GM12892 (cell line): Measurements from ENCODE around the gene EGLN2.
A peak's percentile ranks its signal among the peaks of the same experiment; 100 is the strongest.
"Not testable (repeated sequence)": the region's sequence is repeated elsewhere in the genome, so short reads cannot be mapped to it uniquely, and the experiment has no call there.

Experiments used
- DNase-seq: peaks from one replicate; pipeline ENCODE4 v3.0.0; 2011; ENCODE audit not compliant: insufficient read length
- FAIRE-seq: peaks from 2 replicates; lab custom pipeline; 2011; peaks lifted over from hg19 to GRCh38; lab: Jason Lieb, UNC
- POLR2A ChIP-seq: IDR thresholded peaks from 2 replicates; pipeline ENCODE4 v1.6.1; 2011; ENCODE audit warnings: low read depth, low read length, control low read depth
- POLR2AphosphoS5 ChIP-seq: IDR thresholded peaks from 2 replicates; pipeline ENCODE4 v1.6.1; 2011; ENCODE audit warnings: low read depth, low read length, control low read depth
- TAF1 ChIP-seq: IDR thresholded peaks from 2 replicates; pipeline ENCODE4 v1.6.1; 2011; ENCODE audit warnings: low read depth, mild to moderate bottlenecking, control low read depth, low read length, borderline replicate concordance

Gene EGLN2

DNA sequence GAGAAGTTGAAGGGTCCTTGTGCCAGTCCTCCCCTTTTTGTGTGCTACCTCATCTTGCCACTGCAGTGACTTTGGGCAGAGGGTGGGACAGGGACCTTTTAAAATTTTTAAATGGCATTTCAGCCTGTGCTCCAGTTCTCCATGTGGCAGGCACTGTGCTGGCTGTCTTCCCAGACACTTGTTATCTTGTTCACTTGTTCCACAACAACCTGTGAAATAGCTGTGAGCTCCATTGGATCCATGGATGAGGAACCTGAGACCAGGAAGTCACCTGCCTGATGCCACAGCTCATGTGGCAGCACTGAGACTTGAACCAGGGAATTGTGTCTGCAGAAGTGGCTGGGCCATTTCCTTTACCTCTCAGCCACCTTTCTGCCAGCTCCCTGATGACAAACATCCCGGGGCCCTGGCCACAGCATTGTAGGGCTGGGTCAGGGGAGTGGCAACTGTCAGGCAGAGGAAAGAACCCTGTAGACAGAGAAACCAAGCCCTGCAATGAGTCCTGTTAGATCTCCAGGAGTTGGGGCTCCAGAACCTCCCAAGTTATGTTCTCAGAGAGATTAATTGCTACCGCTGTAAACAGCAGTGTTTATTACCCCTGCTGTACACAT is 6.4 kb downstream of the EGLN2 start:
- FAIRE-seq (no peak), DNase-seq (no peak)
- TF ChIP-seq TAF1: no peak
- TF ChIP-seq POLR2AphosphoS5: no peak
- TF ChIP-seq POLR2A: no peak

DNA sequence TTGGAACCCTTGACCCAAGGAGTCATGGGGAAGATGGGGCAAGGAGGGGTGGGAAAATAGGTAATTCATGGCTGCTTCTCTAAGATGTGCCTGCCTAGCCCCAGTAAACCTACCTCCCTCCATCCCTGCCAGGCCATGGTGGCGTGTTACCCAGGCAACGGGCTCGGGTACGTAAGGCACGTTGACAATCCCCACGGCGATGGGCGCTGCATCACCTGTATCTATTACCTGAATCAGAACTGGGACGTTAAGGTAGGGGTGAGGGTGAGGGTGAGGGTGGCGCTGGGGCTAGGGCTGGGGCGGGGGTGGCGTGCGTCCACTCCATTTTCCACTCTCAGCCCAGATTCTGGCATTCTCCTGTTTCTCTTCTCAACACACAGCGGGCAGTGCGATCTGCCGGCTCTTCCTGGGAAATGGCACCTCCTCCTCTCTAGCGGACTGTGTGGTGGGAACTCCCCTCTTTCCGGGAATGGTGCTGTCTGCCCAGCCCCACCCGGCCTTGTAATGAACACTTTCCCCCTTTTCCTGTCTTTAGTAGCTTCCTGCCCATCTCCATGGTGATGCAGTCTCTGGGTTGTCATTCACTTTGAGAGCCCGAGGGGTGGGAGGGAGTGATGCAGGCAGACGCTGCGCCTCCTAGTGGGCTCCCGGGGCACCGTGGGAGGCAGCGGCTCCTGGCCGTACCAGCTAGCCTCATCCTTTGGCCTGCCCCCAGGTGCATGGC is 7.6 kb downstream of the EGLN2 start:
- TF ChIP-seq TAF1 (no peak), POLR2A (0 out of 2 replicates have a peak, but pooled peaks have one; percentile 17), POLR2AphosphoS5 (no peak)
- peak; percentile 67 for FAIRE-seq
- DNase-seq: peak; percentile 88

DNA sequence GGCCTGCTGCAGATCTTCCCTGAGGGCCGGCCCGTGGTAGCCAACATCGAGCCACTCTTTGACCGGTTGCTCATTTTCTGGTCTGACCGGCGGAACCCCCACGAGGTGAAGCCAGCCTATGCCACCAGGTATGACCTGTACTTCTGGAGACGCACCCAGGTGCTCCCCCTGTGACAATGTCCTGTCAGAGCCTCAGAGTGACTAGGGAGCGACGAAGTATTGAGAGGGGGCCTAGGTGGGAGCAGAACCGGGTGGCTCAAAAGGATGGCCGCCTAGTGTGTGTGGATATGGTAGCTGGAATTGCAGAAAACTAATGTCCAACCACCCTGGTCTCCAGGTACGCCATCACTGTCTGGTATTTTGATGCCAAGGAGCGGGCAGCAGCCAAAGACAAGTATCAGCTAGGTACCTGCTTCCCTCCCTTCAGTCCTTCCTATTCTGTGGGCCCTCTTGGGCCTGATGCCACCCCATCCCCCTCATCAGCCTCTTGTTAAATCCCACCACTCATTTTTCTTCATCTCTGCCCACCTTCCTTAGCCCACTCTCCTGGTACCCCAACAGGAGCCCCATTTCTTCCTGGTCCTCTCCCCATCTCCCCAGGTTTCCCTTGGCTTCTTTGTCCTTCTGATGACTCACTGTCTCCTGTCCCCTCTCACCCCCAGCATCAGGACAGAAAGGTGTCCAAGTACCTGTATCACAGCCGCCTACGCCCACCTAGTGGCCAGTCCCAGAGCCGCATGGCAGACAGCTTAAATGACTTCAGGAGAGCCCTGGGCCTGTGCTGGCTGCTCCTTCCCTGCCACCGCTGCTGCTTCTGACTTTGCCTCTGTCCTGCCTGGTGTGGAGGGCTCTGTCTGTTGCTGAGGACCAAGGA is 8.4 kb downstream of the EGLN2 start:
- DNase-seq (no peak), FAIRE-seq (no peak)
- no peak for TF ChIP-seq POLR2AphosphoS5

DNA sequence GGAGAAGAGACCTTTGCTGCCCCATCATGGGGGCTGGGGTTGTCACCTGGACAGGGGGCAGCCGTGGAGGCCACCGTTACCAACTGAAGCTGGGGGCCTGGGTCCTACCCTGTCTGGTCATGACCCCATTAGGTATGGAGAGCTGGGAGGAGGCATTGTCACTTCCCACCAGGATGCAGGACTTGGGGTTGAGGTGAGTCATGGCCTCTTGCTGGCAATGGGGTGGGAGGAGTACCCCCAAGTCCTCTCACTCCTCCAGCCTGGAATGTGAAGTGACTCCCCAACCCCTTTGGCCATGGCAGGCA is 9.0 kb downstream of the EGLN2 start:
- FAIRE-seq (no peak), DNase-seq (no peak)
- TF ChIP-seq POLR2AphosphoS5 (no peak), TAF1 (no peak), POLR2A (no peak)

DNA sequence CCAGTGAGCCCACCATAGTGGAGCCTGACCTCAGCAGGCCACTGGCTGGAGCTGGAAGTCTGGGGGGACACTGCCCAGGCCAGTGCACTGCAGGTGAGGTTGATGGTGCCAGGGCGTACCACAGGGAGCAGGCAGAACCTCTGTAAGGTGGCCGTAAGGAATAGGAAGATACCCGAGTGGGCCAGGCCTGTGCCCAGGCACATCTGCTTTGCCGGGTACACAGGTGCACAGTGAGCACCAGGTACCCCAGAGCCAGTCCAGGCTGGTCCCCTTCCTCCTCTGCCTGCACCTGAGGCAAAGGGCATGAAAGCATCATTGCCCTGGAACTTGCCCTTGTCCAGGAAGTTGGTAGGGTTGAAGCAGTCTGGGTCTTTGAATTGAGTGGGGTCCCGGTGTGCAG is 9.5 kb downstream of the EGLN2 start:
- TF ChIP-seq TAF1: no peak
- TF ChIP-seq POLR2A: no peak; the same call in 1 of the 2 replicates
- TF ChIP-seq POLR2AphosphoS5: peak; percentile 45; the same call in 1 of the 2 replicates
- DNase-seq (no peak), FAIRE-seq (no peak)

DNA sequence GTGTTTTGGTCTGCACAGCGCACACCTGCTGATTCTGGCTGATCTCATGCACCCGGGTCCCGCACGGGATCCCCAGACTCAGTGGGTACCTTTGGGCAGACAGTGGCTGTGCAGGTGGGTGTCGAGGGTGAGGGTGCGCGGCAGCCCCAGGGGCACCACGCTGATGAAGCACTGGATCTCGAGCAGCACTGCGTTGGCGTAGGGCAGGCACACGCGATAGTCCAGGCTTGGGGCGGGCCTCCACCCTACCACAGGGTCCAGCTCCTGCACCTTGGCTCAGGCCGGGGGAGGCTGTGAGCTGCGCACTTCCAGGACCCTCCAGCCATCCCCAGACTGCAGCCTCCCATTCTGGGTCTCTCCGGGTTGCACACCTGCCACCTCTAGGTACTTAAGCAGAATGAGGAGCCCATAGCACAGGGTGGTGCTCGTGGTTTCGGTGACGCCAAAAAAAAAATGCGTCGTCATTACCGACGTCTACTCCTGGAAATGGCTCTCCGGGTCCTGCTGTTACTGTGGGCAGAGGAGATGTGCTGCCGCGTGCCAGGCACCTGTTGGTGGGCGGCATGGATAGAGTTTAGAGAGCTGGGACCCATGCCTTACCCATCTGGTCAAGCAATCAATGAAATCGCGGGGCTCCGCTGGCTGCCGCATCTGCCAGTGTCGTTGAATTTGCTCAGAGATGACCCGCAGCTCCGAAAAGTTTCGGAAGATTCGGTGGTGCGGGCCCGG is 10.5 kb downstream of the EGLN2 start:
- TF ChIP-seq POLR2A (peak; percentile 61; the same call in 1 of the 2 replicates), TAF1 (no peak), POLR2AphosphoS5 (peak; percentile 59; the same call in 1 of the 2 replicates)
- DNase-seq (no peak), FAIRE-seq (no peak)

DNA sequence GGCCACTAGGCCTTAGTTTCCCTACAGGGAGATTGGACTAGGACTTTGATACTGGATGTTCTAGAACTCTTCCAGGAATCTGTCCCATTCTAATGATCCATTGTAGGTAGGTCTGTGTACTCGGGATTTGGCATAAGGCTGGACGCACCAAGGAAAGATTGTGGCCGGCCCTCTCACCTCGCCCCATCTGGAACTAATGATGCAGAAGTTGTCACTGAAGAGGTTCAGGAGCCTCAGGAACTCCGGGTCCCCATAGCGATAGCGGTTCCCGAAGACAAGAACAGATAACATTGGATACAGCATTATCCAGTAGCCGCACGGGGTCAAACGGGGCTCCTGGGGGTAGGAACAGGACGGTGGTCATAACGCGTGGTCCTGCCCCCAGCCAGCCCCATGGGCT is 11.2 kb downstream of the EGLN2 start:
- peak; percentile 54 for FAIRE-seq
- TF ChIP-seq POLR2A: no peak
- TF ChIP-seq TAF1: no peak
- no peak for TF ChIP-seq POLR2AphosphoS5

DNA sequence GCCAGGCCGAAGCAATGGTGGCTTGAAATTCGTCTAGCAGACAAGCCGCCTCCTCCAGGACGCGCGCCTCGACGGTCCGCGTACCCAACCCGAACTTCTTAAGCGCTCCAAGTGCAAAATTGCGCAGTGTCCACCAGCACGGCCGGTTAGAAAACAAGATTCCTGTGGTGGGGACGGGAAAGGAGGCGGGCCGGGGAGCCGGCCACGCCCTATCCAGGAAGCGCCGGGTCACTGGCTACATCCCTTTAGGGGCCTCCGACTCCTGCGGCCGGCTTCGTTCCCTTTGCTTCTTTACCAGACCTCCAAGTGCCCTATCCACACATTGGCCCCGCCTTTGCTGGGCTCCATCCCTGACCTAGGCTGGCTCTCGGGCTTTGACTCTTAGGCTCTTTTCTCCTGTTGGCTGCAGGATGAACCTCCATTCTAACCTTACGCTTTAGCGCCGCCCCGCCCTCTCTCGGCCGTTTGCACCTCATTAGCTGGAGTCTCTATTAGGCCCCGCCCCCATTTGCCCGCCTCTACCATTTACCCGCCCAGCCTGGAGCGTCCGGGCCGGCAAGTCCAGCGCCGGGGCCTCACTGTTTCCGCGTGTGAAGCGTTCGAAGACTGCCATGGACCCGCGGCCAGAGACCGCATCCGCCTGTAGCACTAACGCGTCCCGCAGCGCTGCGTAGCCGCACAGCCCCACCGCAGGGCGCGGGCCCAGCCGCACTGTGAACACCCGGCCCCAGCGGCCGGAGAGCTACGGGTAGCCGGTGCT is 11.8 kb downstream of the EGLN2 start:
- not testable (repeated sequence) for DNase-seq
- FAIRE-seq: peak; percentile 77

More for the DNA sequence above, 11.2 kb downstream of the EGLN2 start:
- no peak for DNase-seq

DNA sequence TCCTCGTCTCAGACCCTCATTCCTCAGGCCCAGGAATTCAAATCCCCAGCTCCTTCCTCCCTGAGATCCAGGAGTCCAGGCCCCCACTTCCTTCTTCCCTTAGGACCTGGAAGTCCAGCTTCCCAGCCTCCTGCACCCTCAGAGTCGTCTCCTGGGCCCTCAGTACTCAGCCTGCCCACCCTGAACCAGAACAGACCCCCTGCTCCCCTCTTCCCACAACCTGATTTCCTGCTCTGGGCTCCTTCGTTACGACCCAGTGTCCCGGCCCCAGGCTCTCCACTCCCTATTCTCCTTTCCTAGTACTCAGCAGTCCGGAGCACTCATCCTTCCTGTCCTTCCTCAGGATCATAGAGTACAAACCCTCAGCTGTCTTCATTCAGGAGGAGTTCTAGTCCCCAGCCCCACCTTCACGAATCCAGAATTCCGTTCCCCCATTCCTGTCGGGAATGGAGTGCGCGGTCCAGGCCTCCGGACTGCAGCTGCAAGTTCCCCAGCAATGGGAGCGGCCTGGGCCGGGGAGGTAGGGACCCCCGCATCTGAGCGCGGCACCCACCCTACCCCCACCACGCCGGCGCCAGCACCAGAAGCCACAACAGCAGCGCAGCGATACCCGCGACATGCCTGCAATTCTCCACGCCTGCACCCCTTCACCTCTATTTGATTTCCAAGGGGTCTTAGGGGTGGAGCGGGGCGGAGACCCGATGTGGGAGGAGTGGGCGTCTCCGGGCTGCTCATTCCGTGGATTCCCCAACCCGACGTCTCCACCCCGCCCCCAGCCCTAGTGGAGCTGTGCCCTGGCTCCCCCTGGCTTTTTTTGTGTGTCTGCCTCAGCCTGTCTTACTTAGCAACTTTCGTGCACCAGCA is 12.7 kb downstream of the EGLN2 start:
- FAIRE-seq (no peak), DNase-seq (no peak)
- TF ChIP-seq TAF1 (no peak), POLR2AphosphoS5 (no peak), POLR2A (no peak)

DNA sequence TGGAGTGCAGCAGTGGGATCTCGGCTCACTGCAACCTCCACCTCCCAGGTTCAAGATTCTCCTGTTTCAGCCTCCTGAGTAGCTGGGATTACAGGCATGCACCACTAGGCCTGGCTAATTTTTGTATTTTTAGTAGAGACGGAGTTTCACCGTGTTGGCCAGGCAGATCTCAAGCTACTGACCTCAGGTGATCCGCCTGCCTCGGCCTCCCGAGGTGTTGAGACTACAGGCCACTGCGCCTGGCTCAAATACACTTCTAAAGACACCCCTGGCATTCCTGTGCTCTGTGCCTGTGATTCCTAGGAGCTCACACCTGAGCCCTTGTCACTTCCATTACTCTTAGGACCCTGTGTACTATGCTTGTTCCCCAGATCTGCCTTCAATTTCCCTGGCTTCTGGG is 13.6 kb downstream of the EGLN2 start:
- not testable (repeated sequence) for DNase-seq, FAIRE-seq
